Activated naive CD4-positive, alpha-beta T cell treated with anti-CD3 and anti-CD28 coated beads for 36 hours (primary cell): ENCODE measurements around the gene BLOC1S5. TPM values are rescaled to one million over a fixed set of nuclear protein-coding genes. Genes with fewer than 3 reads are reported as not detected.

Source experiments
- CTCF ChIA-PET: fragments of 350-600 bp; sonication (Branson Sonifier 250); formaldehyde crosslinking; loops from one replicate; lab custom pipeline; 2021; ENCODE audit warnings: antibody characterized with exemption; lab: Charles Lee
- DNase-seq: peaks from one replicate; pipeline ENCODE4 v3.0.0-alpha.2; 2020
- H3K27ac Mint-ChIP-seq: one replicate; pipeline ENCODE4 v1.8.0; 2021; ENCODE audit warnings: mild to moderate bottlenecking, mixed read lengths
- H3K27me3 Mint-ChIP-seq: one replicate; pipeline ENCODE4 v1.8.0; 2021; ENCODE audit warnings: low read depth, mixed read lengths
- H3K36me3 Mint-ChIP-seq: one replicate; pipeline ENCODE4 v1.8.0; 2021; ENCODE audit warnings: low read depth, mixed read lengths
- H3K4me1 Mint-ChIP-seq: one replicate; pipeline ENCODE4 v1.8.0; 2021; ENCODE audit warnings: low read depth, mixed read lengths
- H3K4me3 Mint-ChIP-seq: one replicate; pipeline ENCODE4 v1.8.0; 2021; ENCODE audit warnings: mild to moderate bottlenecking, moderate library complexity, mixed read lengths
- H3K9me3 Mint-ChIP-seq: one replicate; pipeline ENCODE4 v1.8.0; 2021; ENCODE audit warnings: mixed read lengths
- intact Hi-C: fragments of 100-400 bp; cut with micrococcal nuclease; formaldehyde crosslinking; loops from one replicate; pipeline ENCODE4 v1.15.1; 2023
- total RNA-seq, 2 experiments: library from RNA; stranded (reverse); gene quantifications; one replicate each; pipeline ENCODE4 v1.2.3, GENCODE V29; 2021

Gene BLOC1S5
- total RNA-seq, 2 experiments from 2014 or later, result 20.8 to 22.2 TPM

DNA sequence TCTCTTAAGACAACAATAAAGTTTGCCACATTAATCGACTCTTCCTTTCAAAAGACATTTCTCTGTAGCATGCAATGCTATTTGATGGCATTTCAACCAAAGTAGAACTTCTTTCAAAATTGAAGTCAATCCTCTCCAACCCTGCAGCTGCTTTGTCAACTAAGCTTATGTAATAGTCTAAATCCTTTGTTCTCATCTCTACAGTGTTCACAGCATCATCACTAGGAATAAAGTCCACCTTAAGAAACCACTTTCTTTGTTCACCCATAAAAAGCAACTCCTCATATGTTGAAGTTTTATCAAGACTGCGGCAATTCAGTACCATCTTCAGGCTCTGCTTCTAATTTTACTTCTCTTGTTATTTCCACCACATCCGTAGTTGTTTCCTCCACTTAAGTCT lies 11.5 kb upstream of the BLOC1S5 start:
- H3K4me1 Mint-ChIP-seq, result peaks cover 20% of the 10 kb centered on the region
- no peak overlapping the region for H3K27ac Mint-ChIP-seq
- H3K9me3 Mint-ChIP-seq, result no peaks in the 10 kb centered on the region
- intact Hi-C loops, result no loop called here
- no peak for DNase-seq
- H3K4me3 Mint-ChIP-seq, result no peak overlapping the region
- no peaks in the 10 kb centered on the region for H3K27me3 Mint-ChIP-seq
- H3K36me3 Mint-ChIP-seq, result peaks cover 16% of the 10 kb centered on the region
- CTCF ChIA-PET, result no interaction called here

DNA sequence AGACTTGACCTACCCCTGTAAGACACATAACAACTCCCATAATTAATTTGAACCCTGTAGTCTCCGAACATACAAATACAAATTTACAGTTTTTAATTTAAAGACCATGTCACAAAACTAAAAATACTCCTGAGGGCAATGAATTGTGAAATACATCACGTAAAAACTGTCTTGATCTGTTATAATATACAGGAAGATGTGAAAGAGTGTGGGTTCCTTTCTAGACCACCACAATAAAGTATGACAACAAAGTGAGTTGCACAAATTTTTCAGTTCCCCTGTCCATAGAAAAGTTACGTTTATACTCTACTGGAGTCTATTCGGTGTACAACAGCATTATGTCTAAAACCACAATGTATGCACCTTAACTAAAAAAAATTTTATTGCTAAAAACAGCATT lies 11.0 kb upstream of the BLOC1S5 start:
- CTCF ChIA-PET, result interaction anchor here (1.3 kb wide), 1 partner anchor 9 kb away, joined by 3 read pairs; no protein-coding TSS in a partner anchor
- no peak overlapping the region for H3K4me3 Mint-ChIP-seq
- peaks cover 17% of the 10 kb centered on the region for H3K4me1 Mint-ChIP-seq
- DNase-seq, result no peak
- no peak overlapping the region for H3K27ac Mint-ChIP-seq
- H3K27me3 Mint-ChIP-seq, result no peaks in the 10 kb centered on the region
- no peaks in the 10 kb centered on the region for H3K9me3 Mint-ChIP-seq
- intact Hi-C loops, result no loop called here
- H3K36me3 Mint-ChIP-seq, result peaks cover 13% of the 10 kb centered on the region

DNA sequence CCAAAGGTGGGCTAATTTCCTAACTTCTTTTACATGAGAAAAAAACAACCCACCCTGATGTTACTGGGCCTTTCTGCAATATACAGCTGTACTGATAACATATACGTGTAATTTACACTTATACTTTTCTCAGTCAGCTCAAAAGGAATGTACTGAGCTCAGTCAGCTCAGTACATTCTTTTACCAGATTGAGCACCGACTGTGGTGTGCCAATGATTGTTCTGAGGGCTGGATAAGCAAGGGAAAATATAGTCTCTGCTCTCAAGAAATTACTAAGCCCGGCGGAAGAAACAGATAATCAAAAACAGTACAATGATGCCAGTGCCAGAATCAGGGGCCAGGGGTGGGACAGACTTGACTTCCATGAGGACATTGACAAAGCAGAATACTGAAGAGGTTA lies 10.0 kb upstream of the BLOC1S5 start:
- DNase-seq, result no peak
- intact Hi-C loops, result no loop called here
- H3K4me1 Mint-ChIP-seq, result peaks cover 13% of the 10 kb centered on the region
- H3K36me3 Mint-ChIP-seq, result peaks cover 8% of the 10 kb centered on the region
- CTCF ChIA-PET, result interaction anchor here (1.1 to 1.3 kb wide), 2 partner anchors 8 to 10 kb away, joined by 3 read pairs; partner anchors contain the start of gene BLOC1S5
- H3K27me3 Mint-ChIP-seq, result no peaks in the 10 kb centered on the region
- H3K27ac Mint-ChIP-seq, result no peak overlapping the region
- H3K4me3 Mint-ChIP-seq, result no peak overlapping the region
- H3K9me3 Mint-ChIP-seq, result no peaks in the 10 kb centered on the region

DNA sequence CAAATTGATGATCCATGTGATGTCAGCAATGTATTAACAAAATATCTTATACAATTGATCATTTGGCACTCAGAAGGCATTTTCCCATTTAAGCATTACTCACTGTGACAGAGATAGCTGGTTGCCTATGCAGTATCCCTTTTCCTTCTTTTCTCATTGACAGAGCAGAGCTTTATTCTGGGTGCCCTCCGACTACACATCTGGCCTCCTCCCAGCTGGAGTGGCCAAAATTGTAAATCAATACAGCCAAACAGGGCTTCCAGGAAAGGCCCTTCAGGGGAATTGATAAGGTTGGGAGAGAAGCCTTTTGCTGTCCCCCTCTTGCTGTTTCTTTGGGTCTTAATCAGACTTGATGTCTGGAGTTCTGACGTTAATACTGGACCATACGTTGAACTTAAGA lies 9.6 kb upstream of the BLOC1S5 start:
- Mint-ChIP-seq H3K36me3 (peaks cover 8% of the 10 kb centered on the region), H3K9me3 (no peaks in the 10 kb centered on the region), H3K4me1 (peaks cover 13% of the 10 kb centered on the region), H3K27ac (no peak overlapping the region), H3K27me3 (no peaks in the 10 kb centered on the region), H3K4me3 (no peak overlapping the region)
- CTCF ChIA-PET, result interaction anchor here (1.1 kb wide), 1 partner anchor 10 kb away, joined by 3 read pairs; the partner anchor contains the start of gene BLOC1S5
- no peak for DNase-seq
- intact Hi-C loops, result no loop called here

DNA sequence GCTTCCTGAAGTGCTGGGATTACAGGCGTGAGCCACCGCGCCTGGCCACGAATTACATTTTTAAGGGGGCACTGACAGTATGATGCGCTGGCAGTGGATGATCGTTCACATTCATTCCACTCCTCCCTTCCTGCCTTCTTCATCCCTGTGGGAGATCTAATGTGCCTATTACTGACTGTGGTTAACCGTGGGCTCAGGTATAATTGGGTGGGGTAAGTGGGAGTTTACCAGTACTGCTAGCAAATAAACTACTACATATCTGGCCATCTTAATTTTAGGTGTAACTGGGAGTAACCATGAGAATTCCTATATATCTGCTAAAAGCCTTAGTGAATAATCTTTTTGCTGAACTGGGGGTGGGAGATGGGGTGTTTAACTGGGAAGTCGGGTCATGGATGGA lies 6.5 kb upstream of the BLOC1S5 start:
- H3K27ac Mint-ChIP-seq, result no peak overlapping the region
- CTCF ChIA-PET, result no interaction called here

DNA sequence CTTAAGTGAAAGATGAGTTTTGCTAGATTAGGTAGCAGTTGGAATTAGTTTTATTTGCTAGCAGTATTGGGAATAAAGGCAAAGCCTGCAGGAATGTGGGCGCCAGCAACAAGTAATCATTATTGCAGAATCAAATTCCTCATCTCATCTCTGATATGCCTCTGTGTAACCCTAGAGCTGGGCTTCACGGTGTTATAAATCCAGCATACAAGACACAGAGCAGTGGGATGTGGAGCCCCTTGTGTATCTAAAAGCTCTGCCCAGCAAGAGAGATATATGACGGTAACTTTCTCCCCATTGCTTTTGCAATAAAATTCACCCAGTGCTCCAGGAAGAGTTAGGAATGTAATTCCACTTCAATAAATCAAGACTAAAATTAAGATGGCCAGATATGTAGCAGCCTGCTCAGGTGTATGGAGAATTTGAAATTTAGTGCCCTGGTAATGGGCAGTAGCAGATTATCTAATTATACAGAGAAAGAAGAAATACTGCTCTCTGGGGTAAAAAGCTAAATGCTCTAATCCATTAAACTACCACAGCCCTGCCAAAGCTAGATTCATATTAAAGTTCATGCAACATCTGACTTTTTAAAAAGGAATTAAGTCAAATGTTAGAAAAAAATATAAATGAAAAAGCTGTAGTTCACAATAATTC lies 5.6 kb upstream of the BLOC1S5 start:
- Mint-ChIP-seq H3K27me3 (no peaks in the 10 kb centered on the region), H3K9me3 (no peaks in the 10 kb centered on the region), H3K4me1 (peaks cover 13% of the 10 kb centered on the region), H3K4me3 (no peak overlapping the region), H3K36me3 (no peaks in the 10 kb centered on the region), H3K27ac (no peak overlapping the region)
- CTCF ChIA-PET, result interaction anchor here (0.7 to 0.8 kb wide), 2 partner anchors 11 to 149 kb away, joined by 4 to 5 read pairs; no protein-coding TSS in a partner anchor
- intact Hi-C loops, result no loop called here
- no peak for DNase-seq

More for the DNA sequence above, 6.5 kb upstream of the BLOC1S5 start:
- Mint-ChIP-seq H3K9me3 (no peaks in the 10 kb centered on the region), H3K4me1 (peaks cover 5% of the 10 kb centered on the region), H3K4me3 (no peak overlapping the region), H3K27me3 (no peaks in the 10 kb centered on the region), H3K36me3 (no peaks in the 10 kb centered on the region)
- DNase-seq, result no peak
- intact Hi-C loops, result no loop called here

DNA sequence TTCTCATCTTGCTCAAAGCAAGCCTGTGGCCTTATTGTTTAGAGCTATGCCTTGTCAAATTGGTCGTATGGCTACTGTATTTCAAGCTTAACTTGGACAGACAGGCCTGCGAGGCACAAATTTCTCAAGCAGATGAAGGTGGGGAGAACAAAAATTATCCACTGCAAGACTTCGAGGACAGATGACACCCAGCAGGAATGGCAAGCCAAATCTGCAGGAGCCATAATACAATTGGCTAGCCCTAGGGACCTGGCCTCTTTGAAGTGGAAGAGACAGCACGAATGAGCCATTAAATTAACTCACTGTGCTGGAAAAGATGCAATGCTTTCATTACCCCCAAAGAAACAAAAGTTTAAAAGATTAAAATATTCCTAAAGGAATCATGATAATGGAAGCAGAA lies 5.0 kb upstream of the BLOC1S5 start:
- CTCF ChIA-PET, result no interaction called here
- no peaks in the 10 kb centered on the region for H3K9me3 Mint-ChIP-seq
- no peaks in the 10 kb centered on the region for H3K36me3 Mint-ChIP-seq
- H3K4me1 Mint-ChIP-seq, result peaks cover 15% of the 10 kb centered on the region
- DNase-seq, result no peak
- no peak overlapping the region for H3K27ac Mint-ChIP-seq
- no peaks in the 10 kb centered on the region for H3K27me3 Mint-ChIP-seq
- H3K4me3 Mint-ChIP-seq, result no peak overlapping the region
- intact Hi-C loops, result no loop called here

DNA sequence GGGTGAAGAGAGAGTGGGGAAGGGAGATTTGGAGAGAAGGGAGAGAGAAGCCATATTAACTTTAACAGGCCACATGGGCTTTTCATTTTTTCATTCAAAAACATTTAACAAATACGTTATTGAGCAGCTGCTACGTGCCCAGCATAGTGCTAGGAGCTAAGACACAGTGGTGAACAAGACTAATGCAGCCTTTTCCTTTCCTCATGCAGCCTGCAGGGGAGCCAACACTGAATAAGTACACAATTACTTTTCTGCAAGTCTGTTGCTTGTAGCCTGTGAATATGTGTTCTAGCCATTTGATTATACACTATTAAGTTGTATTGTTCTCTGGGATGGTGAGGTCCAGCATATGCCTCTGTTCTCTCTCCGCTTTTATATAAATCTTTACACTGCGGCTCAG lies 1.9 kb upstream of the BLOC1S5 start:
- peaks cover 21% of the 10 kb centered on the region for H3K4me1 Mint-ChIP-seq
- intact Hi-C loops, result no loop called here
- CTCF ChIA-PET, result interaction anchor here (0.7 to 1.1 kb wide), 4 partner anchors 9 to 161 kb away, joined by 3 read pairs; no protein-coding TSS in a partner anchor
- H3K9me3 Mint-ChIP-seq, result no peaks in the 10 kb centered on the region
- no peak for DNase-seq
- H3K27me3 Mint-ChIP-seq, result no peaks in the 10 kb centered on the region
- H3K27ac Mint-ChIP-seq, result no peak overlapping the region
- H3K36me3 Mint-ChIP-seq, result no peaks in the 10 kb centered on the region
- H3K4me3 Mint-ChIP-seq, result no peak overlapping the region

DNA sequence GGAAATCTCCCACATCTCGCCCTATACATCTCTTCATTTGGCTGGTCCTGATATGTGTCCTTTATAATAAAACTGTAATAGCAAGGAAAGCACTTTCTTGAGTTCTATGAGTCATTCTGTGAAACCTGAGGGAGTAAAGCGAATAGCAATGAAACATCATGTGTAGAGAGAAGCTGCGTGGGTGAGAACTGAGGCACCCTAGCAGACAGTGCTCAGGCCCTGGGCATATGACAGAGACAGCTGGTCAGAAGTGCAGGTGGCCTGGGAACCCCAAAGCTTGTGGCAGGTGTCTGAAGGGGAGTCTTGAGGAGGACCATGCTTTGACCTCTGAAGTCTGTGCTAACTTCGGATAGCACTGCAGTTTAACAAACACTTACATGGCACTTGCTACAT lies 1.3 kb upstream of the BLOC1S5 start:
- Mint-ChIP-seq H3K9me3 (no peaks in the 10 kb centered on the region), H3K4me1 (peaks cover 21% of the 10 kb centered on the region), H3K4me3 (peak overlapping the region; percentile 90), H3K27me3 (no peaks in the 10 kb centered on the region), H3K27ac (peak overlapping the region; percentile 92), H3K36me3 (no peaks in the 10 kb centered on the region)
- intact Hi-C loops, result loop anchor here (2.0 kb wide), 2 partner anchors 49 to 153 kb away; no protein-coding TSS in a partner anchor
- peak; percentile 61 for DNase-seq
- CTCF ChIA-PET, result interaction anchor here (0.7 to 2.7 kb wide), 4 partner anchors 9 to 160 kb away, joined by 3 to 13 read pairs (median 3); partner anchors contain the start of gene EEF1E1

DNA sequence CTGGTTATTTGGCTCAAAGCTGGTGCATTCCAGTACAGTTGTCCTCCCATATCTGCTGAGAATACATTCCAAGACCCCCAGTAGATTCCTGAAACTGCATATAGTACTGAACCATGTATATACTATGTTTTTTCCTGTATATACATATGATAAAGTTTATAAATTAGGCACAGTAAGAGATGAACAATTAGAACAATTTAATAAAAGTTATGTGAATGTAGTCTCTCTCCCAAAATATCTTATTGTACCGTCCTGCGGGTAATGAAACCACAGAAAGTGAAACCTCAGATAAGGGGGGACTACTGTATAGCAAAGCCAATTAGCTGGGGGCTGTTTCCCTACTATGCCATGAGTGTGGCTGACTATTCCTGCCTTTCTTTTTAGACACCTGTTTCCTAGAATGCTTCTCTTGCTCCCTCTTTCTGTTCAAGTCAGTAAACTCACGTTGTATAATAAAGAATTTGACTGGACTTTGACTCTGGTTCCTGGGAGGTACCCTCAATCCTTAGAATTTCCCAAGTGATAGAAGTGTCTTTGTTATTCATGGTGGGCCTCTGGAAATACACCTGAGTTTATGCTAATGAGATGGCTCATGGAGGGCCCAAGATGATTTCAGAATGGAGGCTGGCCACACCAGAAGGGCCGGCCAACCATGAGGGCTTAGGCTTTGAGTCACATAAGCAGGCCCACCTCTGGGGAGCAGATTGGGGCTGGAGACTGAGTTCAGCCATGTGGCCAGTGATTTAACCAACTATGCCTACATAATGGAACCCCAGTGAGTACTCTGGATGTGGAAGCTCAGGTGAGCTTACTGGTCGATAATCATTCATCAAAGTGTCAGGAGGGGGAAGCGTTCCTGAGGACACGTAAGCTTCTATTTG lies 689 bp upstream of the BLOC1S5 start:
- Mint-ChIP-seq H3K9me3 (no peaks in the 10 kb centered on the region), H3K27ac (peak overlapping the region; percentile 92), H3K4me1 (peaks cover 21% of the 10 kb centered on the region), H3K36me3 (peaks cover 6% of the 10 kb centered on the region), H3K4me3 (peak overlapping the region; percentile 90), H3K27me3 (no peaks in the 10 kb centered on the region)
- intact Hi-C loops, result loop anchor here (1.0 to 2.0 kb wide), 9 partner anchors 18 to 752 kb away; partner anchors contain the start of genes CAGE1, EEF1E1, RIOK1 and SLC35B3
- DNase-seq, result peak; percentile 12
- CTCF ChIA-PET, result interaction anchor here (0.6 to 2.7 kb wide), 5 partner anchors 9 to 154 kb away, joined by 3 to 13 read pairs (median 4); partner anchors contain the start of gene EEF1E1

DNA sequence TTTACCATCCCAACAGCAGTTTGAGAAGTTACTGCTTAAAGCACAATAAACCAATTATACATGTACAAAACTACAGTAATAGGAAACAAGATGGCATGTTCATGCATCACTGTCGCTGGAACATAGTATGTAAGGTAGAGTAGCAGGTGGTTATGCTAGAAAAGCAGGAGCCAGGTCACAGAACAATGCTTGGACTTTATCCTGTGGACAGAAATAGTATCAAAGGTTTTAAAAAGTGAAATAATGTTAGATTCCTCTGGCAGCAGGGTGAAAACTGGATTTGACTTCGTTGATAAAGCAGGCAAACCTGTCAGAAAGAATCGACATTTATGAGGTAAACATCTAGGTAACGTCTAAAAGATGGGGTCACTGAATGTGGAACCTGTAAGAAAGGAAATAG lies 2.5 kb downstream of the BLOC1S5 start:
- Mint-ChIP-seq H3K4me3 (no peak overlapping the region), H3K27me3 (no peaks in the 10 kb centered on the region), H3K27ac (no peak overlapping the region), H3K9me3 (no peaks in the 10 kb centered on the region), H3K4me1 (peaks cover 21% of the 10 kb centered on the region), H3K36me3 (peaks cover 15% of the 10 kb centered on the region)
- intact Hi-C loops, result no loop called here
- no peak for DNase-seq
- CTCF ChIA-PET, result no interaction called here

DNA sequence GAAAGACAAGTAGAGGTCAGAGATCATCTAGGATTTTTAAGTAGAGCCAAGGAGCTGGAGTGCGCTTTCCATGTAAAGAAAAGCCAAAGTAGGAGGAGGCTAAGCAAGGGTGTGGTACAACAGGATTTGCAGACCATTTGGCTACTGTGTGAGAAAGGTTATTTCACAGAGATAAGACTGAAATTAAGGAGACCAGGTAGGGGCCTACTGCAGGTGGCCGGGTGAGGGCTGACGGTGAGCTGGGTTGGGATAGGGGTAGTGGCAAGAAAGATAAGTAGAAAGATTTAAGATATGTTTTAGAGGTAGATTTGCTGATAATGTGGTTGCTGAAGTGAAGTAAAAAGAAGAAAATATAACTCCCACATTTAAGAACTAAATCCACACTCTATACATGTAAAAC lies 3.8 kb downstream of the BLOC1S5 start:
- CTCF ChIA-PET, result interaction anchor here (0.5 to 1.6 kb wide), 4 partner anchors 21 to 159 kb away, joined by 3 to 5 read pairs (median 4); no protein-coding TSS in a partner anchor
- DNase-seq, result no peak
- no peaks in the 10 kb centered on the region for H3K27me3 Mint-ChIP-seq
- intact Hi-C loops, result no loop called here
- no peak overlapping the region for H3K27ac Mint-ChIP-seq
- no peaks in the 10 kb centered on the region for H3K9me3 Mint-ChIP-seq
- no peak overlapping the region for H3K4me3 Mint-ChIP-seq
- H3K4me1 Mint-ChIP-seq, result peaks cover 14% of the 10 kb centered on the region
- H3K36me3 Mint-ChIP-seq, result peaks cover 20% of the 10 kb centered on the region
